H9 (cell line): ENCODE data around the gene PUM2. TPM values are rescaled to one million over a fixed set of nuclear protein-coding genes. Genes with fewer than 3 reads are reported as not detected.

ENCODE experiments used
- DNase-seq: peaks from one replicate; pipeline ENCODE4 v3.0.0-alpha.2; 2017
- H2AFZ ChIP-seq: one replicate; pipeline ENCODE4 v1.6.1; 2013; ENCODE audit warnings: mild to moderate bottlenecking, low read length, control low read depth, moderate library complexity
- H2AK5ac ChIP-seq: 2 replicates; pipeline ENCODE4 v1.6.1; 2013; ENCODE audit warnings: low read length, control low read depth, mixed read lengths; ENCODE audit not compliant: insufficient read length
- H2BK120ac ChIP-seq: one replicate; pipeline ENCODE4 v1.6.1; 2013; ENCODE audit warnings: low read depth, mild to moderate bottlenecking, low read length, control low read depth, inconsistent platforms; ENCODE audit not compliant: poor library complexity, severe bottlenecking
- H2BK12ac ChIP-seq: 2 replicates; pipeline ENCODE4 v1.6.1; 2013; ENCODE audit warnings: low read length, control low read depth, mixed read lengths, low read depth; ENCODE audit not compliant: insufficient read length
- H2BK15ac ChIP-seq: 2 replicates; pipeline ENCODE4 v1.6.1; 2013; ENCODE audit warnings: low read depth, low read length, control low read depth
- H2BK20ac ChIP-seq: one replicate; pipeline ENCODE4 v1.6.1; 2013; ENCODE audit warnings: low read depth, mild to moderate bottlenecking, low read length, control low read depth, inconsistent platforms; ENCODE audit not compliant: poor library complexity, severe bottlenecking
- H2BK5ac ChIP-seq: 2 replicates; pipeline ENCODE4 v1.6.1; 2013; ENCODE audit warnings: low read length, control low read depth, mixed read lengths; ENCODE audit not compliant: insufficient read length
- H3K14ac ChIP-seq: 2 replicates; pipeline ENCODE4 v1.6.1; 2013; ENCODE audit warnings: low read length, control low read depth; ENCODE audit not compliant: insufficient read depth
- H3K18ac ChIP-seq: 2 replicates; pipeline ENCODE4 v1.6.1; 2013; ENCODE audit warnings: low read depth, mild to moderate bottlenecking, mixed read lengths, low read length, control low read depth; ENCODE audit not compliant: insufficient read length
- H3K23ac ChIP-seq: 2 replicates; pipeline ENCODE4 v1.6.1; 2013; ENCODE audit warnings: low read length, control low read depth, mixed read lengths, low read depth; ENCODE audit not compliant: insufficient read length
- H3K23me2 ChIP-seq: 2 replicates; pipeline ENCODE4 v1.6.1; 2013; ENCODE audit warnings: low read depth, mild to moderate bottlenecking, mixed read lengths, low read length, control low read depth; ENCODE audit not compliant: insufficient read length, poor library complexity, severe bottlenecking
- H3K27ac ChIP-seq: 2 replicates; pipeline ENCODE4 v1.5.1; 2013; ENCODE audit warnings: low read length, control low read depth, mixed read lengths, low read depth; ENCODE audit not compliant: insufficient read length
- H3K27me3 ChIP-seq: 2 replicates; pipeline ENCODE4 v1.6.1; 2013; ENCODE audit warnings: low read length, control low read depth, inconsistent platforms; ENCODE audit not compliant: insufficient read depth
- H3K4ac ChIP-seq: 2 replicates; pipeline ENCODE4 v1.6.1; 2013; ENCODE audit warnings: low read depth, mild to moderate bottlenecking, control low read depth, inconsistent platforms, low read length, moderate library complexity
- H3K4me1 ChIP-seq: 2 replicates; pipeline ENCODE4 v1.6.1; 2013; ENCODE audit warnings: low read length, control low read depth, inconsistent platforms; ENCODE audit not compliant: insufficient read depth
- H3K4me2 ChIP-seq: 2 replicates; pipeline ENCODE4 v1.6.1; 2013; ENCODE audit warnings: low read length, control low read depth, mixed read lengths; ENCODE audit not compliant: insufficient read length, insufficient read depth
- H3K56ac ChIP-seq: 2 replicates; pipeline ENCODE4 v1.6.1; 2013; ENCODE audit warnings: low read depth, mild to moderate bottlenecking, mixed read lengths, low read length, control low read depth; ENCODE audit not compliant: insufficient read length
- H3K79me1 ChIP-seq: 2 replicates; pipeline ENCODE4 v1.6.1; 2013; ENCODE audit warnings: low read depth, mild to moderate bottlenecking, moderate library complexity, low read length, control low read depth, inconsistent platforms; ENCODE audit not compliant: insufficient read depth, poor library complexity, severe bottlenecking
- H3K79me2 ChIP-seq: 2 replicates; pipeline ENCODE4 v1.6.1; 2013; ENCODE audit warnings: low read length, control low read depth, inconsistent platforms; ENCODE audit not compliant: insufficient read depth
- H3K9ac ChIP-seq: 2 replicates; pipeline ENCODE4 v1.6.1; 2013; ENCODE audit warnings: low read length, control low read depth, mixed read lengths; ENCODE audit not compliant: insufficient read length; ENCODE audit errors: extremely low read depth
- H3K9me3 ChIP-seq: one replicate; pipeline ENCODE4 v1.6.1; 2013; ENCODE audit warnings: low read depth, low read length, inconsistent platforms; ENCODE audit not compliant: control insufficient read depth
- H3T11ph ChIP-seq: one replicate; pipeline ENCODE4 v1.6.1; 2013; ENCODE audit warnings: mild to moderate bottlenecking, low read length, control low read depth, inconsistent platforms
- H4K20me1 ChIP-seq: one replicate; pipeline ENCODE4 v1.6.1; 2013; ENCODE audit not compliant: control insufficient read depth, insufficient read length, insufficient read depth
- H4K5ac ChIP-seq: 2 replicates; pipeline ENCODE4 v1.6.1; 2013; ENCODE audit warnings: low read depth, mild to moderate bottlenecking, mixed read lengths, low read length, control low read depth; ENCODE audit not compliant: insufficient read length
- H4K8ac ChIP-seq: replicated peaks from 2 replicates; pipeline ENCODE4 v1.6.1; 2013; ENCODE audit warnings: low read length, control low read depth, mixed read lengths, low read depth; ENCODE audit not compliant: insufficient read length
- H4K91ac ChIP-seq: 2 replicates; pipeline ENCODE4 v1.6.1; 2013; ENCODE audit warnings: low read depth, mild to moderate bottlenecking, moderate library complexity, mixed read lengths, low read length, control low read depth; ENCODE audit not compliant: insufficient read length
- H3K27ac Mint-ChIP-seq, 3 experiments: 2 replicates in 2 of 3; 3 replicates in 1 of 3; pipeline ENCODE4 v1.8.0; 2020 to 2021; ENCODE audit warnings: mixed read lengths in 3 of 3, mild to moderate bottlenecking in 1 of 3, moderate library complexity in 1 of 3
- H3K27me3 Mint-ChIP-seq: 2 replicates; pipeline ENCODE4 v1.8.0; 2021; ENCODE audit warnings: low read depth, mild to moderate bottlenecking, moderate library complexity, mixed read lengths
- H3K36me3 Mint-ChIP-seq, 3 experiments: 2 replicates in 2 of 3; 3 replicates in 1 of 3; pipeline ENCODE4 v1.8.0; 2020 to 2021; ENCODE audit warnings: low read depth in 3 of 3, mixed read lengths in 3 of 3; ENCODE audit not compliant: insufficient read depth in 1 of 3
- H3K4me1 Mint-ChIP-seq, 2 experiments: 2 replicates each; pipeline ENCODE4 v1.8.0; 2020; ENCODE audit warnings: mixed read lengths in 2 of 2
- H3K4me3 Mint-ChIP-seq, 2 experiments: 2 replicates in 1 of 2; 3 replicates in 1 of 2; pipeline ENCODE4 v1.8.0; 2020 to 2021; ENCODE audit warnings: mild to moderate bottlenecking in 2 of 2, mixed read lengths in 2 of 2, moderate library complexity in 1 of 2
- H3K9me3 Mint-ChIP-seq, 2 experiments: 2 replicates in 1 of 2; 3 replicates in 1 of 2; pipeline ENCODE4 v1.8.0; 2020; ENCODE audit warnings: mild to moderate bottlenecking in 2 of 2, mixed read lengths in 2 of 2, moderate library complexity in 1 of 2
- CTCF ChIP-seq: fragments of 200-600 bp; sonication (generic); conservative IDR thresholded peaks from 3 replicates; pipeline ENCODE4 v1.8.0; 2021; ENCODE audit warnings: antibody characterized with exemption, mild to moderate bottlenecking
- WGBS: extraction: QIAGEN DNeasy Blood & Tissue Kit; methylation state at CpG from one replicate; pipeline ENCODE4 v1.1.7; 2013; ENCODE audit warnings: missing lambda C conversion rate, low lambda C conversion rate, mixed read lengths; ENCODE audit not compliant: insufficient read length; ENCODE audit errors: extremely low coverage; 5-methylcytosine and 5-hydroxymethylcytosine counted together
- total RNA-seq: library from RNA; stranded (reverse); gene quantifications from 2 replicates; pipeline ENCODE4 v1.2.1, GENCODE V29; 2021

PUM2 gene
- total RNA-seq, 1 experiment from 2014 or later = 96.6 TPM

GRCh38 chr2:20339012-20339411 lies 11.6 kb downstream of the PUM2 start:
- Histone ChIP-seq H2BK20ac (no peak overlapping the region), H3K14ac (no peak overlapping the region), H2BK120ac (no peak overlapping the region), H3K23ac (no peak overlapping the region), H3K27me3 (no peaks in the 10 kb centered on the region), H3K56ac (no peak overlapping the region), H2BK12ac (no peak overlapping the region), H3K9me3 (no peaks in the 10 kb centered on the region), H4K5ac (no peak overlapping the region), H3K79me1 (peaks cover 10% of the 10 kb centered on the region), H2BK5ac (no peak overlapping the region), H3K27ac (no peak overlapping the region), H4K91ac (no peak overlapping the region), H3K79me2 (peaks cover 67% of the 10 kb centered on the region; the same call in 1 of the 2 replicates), H2BK15ac (no peak overlapping the region), H3K4ac (no peak overlapping the region), H4K20me1 (no peaks in the 10 kb centered on the region), H4K8ac (no peak overlapping the region), H3K23me2 (no peaks in the 10 kb centered on the region), H3K4me2 (no peak overlapping the region), H2AK5ac (no peak overlapping the region), H2AFZ (no peak overlapping the region), H3K9ac (no peak overlapping the region), H3T11ph (no peak overlapping the region), H3K4me1 (no peaks in the 10 kb centered on the region; the same call in 1 of the 2 replicates), H3K18ac (no peak overlapping the region)
- Mint-ChIP-seq H3K36me3 (peaks cover 0 to 4% (median 1%) of the 10 kb centered on the region in 3 experiments; a peak in 3 of 7 replicates), H3K27me3 (no peaks in the 10 kb centered on the region), H3K4me3 (no peak overlapping the region), H3K27ac (no peak overlapping the region), H3K4me1 (peaks cover 40 to 50% of the 10 kb centered on the region in 2 experiments), H3K9me3 (no peaks in the 10 kb centered on the region)
- WGBS = no CpG with 5 or more reads among the region's 1 CpG
- TF ChIP-seq CTCF = no peak
- no peak for DNase-seq
